GM12878 (cell line): ENCODE results near the gene STK10. TPM values are rescaled to one million over a fixed set of nuclear protein-coding genes. Genes with fewer than 3 reads are reported as not detected.

Source experiments
- CREB1 ChIP-seq: IDR thresholded peaks from 2 replicates; pipeline ENCODE4 v1.6.1; 2012; ENCODE audit warnings: low read depth, mild to moderate bottlenecking, inconsistent platforms
- GABPA ChIP-seq: IDR thresholded peaks from 2 replicates; pipeline ENCODE4 v1.6.1; 2014; ENCODE audit warnings: antibody characterized with exemption, low read depth, mild to moderate bottlenecking, inconsistent platforms
- KDM1A ChIP-seq: fragments of 200-600 bp; sonication (generic); IDR thresholded peaks from 2 replicates; pipeline ENCODE4 v1.6.1; 2016; ENCODE audit warnings: borderline replicate concordance
- MTA3 ChIP-seq: IDR thresholded peaks from 2 replicates; pipeline ENCODE4 v1.6.1; 2012; ENCODE audit warnings: low read length, inconsistent platforms, borderline replicate concordance
- MYC ChIP-seq: IDR thresholded peaks from 2 replicates; pipeline ENCODE4 v1.6.1; 2011; ENCODE audit warnings: mild to moderate bottlenecking, low read length, moderate library complexity, inconsistent platforms; ENCODE audit not compliant: insufficient read depth, insufficient replicate concordance, insufficient read length, severe bottlenecking
- PAX8 ChIP-seq: fragments of 450-650 bp; IDR thresholded peaks from 2 replicates; pipeline ENCODE4 v1.6.1; 2017; ENCODE audit warnings: mild to moderate bottlenecking, moderate library complexity
- POLR2AphosphoS2 ChIP-seq: IDR thresholded peaks from 2 replicates; pipeline ENCODE4 v1.6.1; 2011; ENCODE audit warnings: low read depth, mild to moderate bottlenecking, low read length, improper control_type of control experiment, moderate library complexity
- RAD51 ChIP-seq: fragments of 450-650 bp; IDR thresholded peaks from 2 replicates; pipeline ENCODE4 v1.6.1; 2016; ENCODE audit warnings: moderate library complexity, mild to moderate bottlenecking, inconsistent platforms
- SMAD5 ChIP-seq: IDR thresholded peaks from 2 replicates; pipeline ENCODE4 v1.6.1; 2016; ENCODE audit warnings: antibody characterized with exemption, low read depth
- SREBF1 ChIP-seq: IDR thresholded peaks from 2 replicates; pipeline ENCODE4 v1.6.1; 2012; ENCODE audit warnings: mild to moderate bottlenecking, low read length
- STAT1 ChIP-seq: fragments of 450-650 bp; conservative IDR thresholded peaks from 2 replicates; pipeline ENCODE4 v1.6.1; 2014; ENCODE audit warnings: antibody characterized with exemption, mild to moderate bottlenecking
- TCF7 ChIP-seq: IDR thresholded peaks from 2 replicates; pipeline ENCODE4 v1.6.1; 2014; ENCODE audit warnings: antibody characterized with exemption, borderline replicate concordance
- ZNF274 ChIP-seq: IDR thresholded peaks from one replicate; pipeline ENCODE4 v1.8.0; 2011; ENCODE audit not compliant: insufficient read length, insufficient read depth
- polyA plus RNA-seq, 11 experiments: library from polyadenylated mRNA; depleted of rRNA in 4 of 11; unstranded in 6 of 11; stranded (reverse) in 5 of 11; fragments of >200 nt; fragmentation: Nextera tagmentation in 4 of 11; fragmentation: Illumina TruSeq in 1 of 11; extraction: Ambion mirVana in 4 of 11; extraction: Trizol in 1 of 11; gene quantifications; 1 replicate in 1 of 11; 2 replicates in 10 of 11; pipeline versions ENCODE4 v1.2.1 to v1.2.3, GENCODE V29; 2011 to 2016; ENCODE audit warnings: inconsistent platforms in 2 of 11, missing spikeins in 2 of 11, low read depth in 1 of 11
- total RNA-seq, 4 experiments: library from RNA; depleted of rRNA in 3 of 4; stranded (reverse); fragments of >200 nt in 3 of 4; fragmentation: Illumina TruSeq in 1 of 4; extraction: Trizol in 1 of 4; gene quantifications; 2 replicates each; pipeline versions ENCODE4 v1.2.1 to v1.2.3, GENCODE V29; 2013 to 2021
- TF ChIP-seq, protein P1 (sequence below): fragments of 450-650 bp; IDR thresholded peaks from 2 replicates; pipeline ENCODE4 v1.6.1; 2017; ENCODE audit warnings: mild to moderate bottlenecking, moderate library complexity
- TF ChIP-seq, protein P2 (sequence below): fragments of 450-650 bp; IDR thresholded peaks from 2 replicates; pipeline ENCODE4 v1.6.1; 2016; ENCODE audit warnings: mild to moderate bottlenecking
- TF ChIP-seq, protein P3 (sequence below), 3 experiments: IDR thresholded peaks in 2 of 3; conservative IDR thresholded peaks in 1 of 3; 2 replicates each; pipeline ENCODE4 v1.5.1; 2011; ENCODE audit warnings: low read depth in 3 of 3, low read length in 3 of 3, mild to moderate bottlenecking in 3 of 3, control low read depth in 2 of 3, moderate library complexity in 2 of 3, inconsistent platforms in 1 of 3, mixed read lengths in 1 of 3; ENCODE audit not compliant: control insufficient read depth in 2 of 3, insufficient read depth in 1 of 3; ENCODE audit errors: extremely low read depth in 1 of 3
- TF ChIP-seq, protein P4 (sequence below): IDR thresholded peaks from 2 replicates; pipeline ENCODE4 v1.6.1; 2012; ENCODE audit warnings: improper control_type of control experiment, low read depth, low read length; ENCODE audit not compliant: insufficient replicate concordance

The STK10 gene
- total and polyA plus RNA-seq, 10 of the 15 experiments (the other 5 are each of a cell fraction or from before 2014, with no cell fraction given), result 14.2 to 96.4 (median 50.6) TPM

DNA sequence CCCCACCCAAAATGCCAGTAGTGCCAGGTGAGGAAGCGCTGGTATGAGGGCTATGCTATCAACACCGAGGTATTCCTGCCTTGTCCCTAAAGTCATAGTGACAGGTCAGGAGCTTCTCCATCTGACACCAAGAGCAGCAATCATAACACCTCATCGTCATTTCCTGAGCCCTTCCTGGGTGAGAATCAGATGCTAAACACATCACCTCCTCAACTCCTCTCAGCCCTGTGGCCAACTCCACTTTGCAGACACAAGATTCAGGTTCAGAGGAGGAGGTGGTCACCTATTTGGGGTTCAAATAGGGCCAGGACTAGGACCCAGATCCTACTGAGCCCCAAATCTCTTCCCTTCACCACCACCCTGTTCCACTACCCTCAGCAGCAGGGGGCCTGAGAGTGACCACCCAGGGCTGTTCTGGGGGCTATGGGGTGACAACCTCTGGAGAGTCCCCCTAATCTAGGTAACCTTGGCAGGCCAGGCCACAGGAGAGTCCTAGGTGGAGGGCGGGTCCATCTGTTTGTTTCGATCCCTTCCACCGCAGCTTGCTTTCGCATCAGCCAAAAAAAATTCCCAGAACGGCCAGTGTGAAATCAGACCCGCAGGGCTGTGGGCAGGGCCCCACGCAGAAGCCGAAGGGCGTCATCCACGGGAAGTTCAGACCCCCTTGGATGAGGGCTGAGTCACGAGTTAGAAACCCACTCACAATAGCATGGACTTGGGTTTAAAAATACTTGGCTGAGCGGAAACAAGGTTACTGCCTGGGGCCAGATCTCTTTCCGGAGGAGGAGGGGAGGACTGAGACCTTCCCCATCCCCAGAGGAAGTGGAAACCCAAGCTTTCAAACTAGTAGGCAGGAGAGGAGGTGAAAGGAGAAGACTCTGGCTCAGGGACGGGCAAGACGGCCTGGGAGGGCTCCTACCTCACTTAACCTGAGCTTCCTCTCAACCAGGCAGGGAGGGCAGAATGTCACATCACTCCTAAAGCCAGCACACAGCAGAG, 8.7 kb downstream of the STK10 start (continued):
- TF ChIP-seq, protein P1, sequence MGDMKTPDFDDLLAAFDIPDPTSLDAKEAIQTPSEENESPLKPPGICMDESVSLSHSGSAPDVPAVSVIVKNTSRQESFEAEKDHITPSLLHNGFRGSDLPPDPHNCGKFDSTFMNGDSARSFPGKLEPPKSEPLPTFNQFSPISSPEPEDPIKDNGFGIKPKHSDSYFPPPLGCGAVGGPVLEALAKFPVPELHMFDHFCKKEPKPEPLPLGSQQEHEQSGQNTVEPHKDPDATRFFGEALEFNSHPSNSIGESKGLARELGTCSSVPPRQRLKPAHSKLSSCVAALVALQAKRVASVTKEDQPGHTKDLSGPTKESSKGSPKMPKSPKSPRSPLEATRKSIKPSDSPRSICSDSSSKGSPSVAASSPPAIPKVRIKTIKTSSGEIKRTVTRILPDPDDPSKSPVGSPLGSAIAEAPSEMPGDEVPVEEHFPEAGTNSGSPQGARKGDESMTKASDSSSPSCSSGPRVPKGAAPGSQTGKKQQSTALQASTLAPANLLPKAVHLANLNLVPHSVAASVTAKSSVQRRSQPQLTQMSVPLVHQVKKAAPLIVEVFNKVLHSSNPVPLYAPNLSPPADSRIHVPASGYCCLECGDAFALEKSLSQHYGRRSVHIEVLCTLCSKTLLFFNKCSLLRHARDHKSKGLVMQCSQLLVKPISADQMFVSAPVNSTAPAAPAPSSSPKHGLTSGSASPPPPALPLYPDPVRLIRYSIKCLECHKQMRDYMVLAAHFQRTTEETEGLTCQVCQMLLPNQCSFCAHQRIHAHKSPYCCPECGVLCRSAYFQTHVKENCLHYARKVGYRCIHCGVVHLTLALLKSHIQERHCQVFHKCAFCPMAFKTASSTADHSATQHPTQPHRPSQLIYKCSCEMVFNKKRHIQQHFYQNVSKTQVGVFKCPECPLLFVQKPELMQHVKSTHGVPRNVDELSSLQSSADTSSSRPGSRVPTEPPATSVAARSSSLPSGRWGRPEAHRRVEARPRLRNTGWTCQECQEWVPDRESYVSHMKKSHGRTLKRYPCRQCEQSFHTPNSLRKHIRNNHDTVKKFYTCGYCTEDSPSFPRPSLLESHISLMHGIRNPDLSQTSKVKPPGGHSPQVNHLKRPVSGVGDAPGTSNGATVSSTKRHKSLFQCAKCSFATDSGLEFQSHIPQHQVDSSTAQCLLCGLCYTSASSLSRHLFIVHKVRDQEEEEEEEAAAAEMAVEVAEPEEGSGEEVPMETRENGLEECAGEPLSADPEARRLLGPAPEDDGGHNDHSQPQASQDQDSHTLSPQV, result no peak
- TF ChIP-seq TCF7 (no peak), CREB1 (no peak), RAD51 (no peak), SMAD5 (no peak), KDM1A (no peak), GABPA (no peak), STAT1 (no peak), MTA3 (no peak), MYC (no peak), PAX8 (no peak), POLR2AphosphoS2 (no peak), SREBF1 (no peak), ZNF274 (no peak)
- TF ChIP-seq, protein P2, sequence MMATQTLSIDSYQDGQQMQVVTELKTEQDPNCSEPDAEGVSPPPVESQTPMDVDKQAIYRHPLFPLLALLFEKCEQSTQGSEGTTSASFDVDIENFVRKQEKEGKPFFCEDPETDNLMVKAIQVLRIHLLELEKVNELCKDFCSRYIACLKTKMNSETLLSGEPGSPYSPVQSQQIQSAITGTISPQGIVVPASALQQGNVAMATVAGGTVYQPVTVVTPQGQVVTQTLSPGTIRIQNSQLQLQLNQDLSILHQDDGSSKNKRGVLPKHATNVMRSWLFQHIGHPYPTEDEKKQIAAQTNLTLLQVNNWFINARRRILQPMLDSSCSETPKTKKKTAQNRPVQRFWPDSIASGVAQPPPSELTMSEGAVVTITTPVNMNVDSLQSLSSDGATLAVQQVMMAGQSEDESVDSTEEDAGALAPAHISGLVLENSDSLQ, result no peak
- TF ChIP-seq, protein P3, sequence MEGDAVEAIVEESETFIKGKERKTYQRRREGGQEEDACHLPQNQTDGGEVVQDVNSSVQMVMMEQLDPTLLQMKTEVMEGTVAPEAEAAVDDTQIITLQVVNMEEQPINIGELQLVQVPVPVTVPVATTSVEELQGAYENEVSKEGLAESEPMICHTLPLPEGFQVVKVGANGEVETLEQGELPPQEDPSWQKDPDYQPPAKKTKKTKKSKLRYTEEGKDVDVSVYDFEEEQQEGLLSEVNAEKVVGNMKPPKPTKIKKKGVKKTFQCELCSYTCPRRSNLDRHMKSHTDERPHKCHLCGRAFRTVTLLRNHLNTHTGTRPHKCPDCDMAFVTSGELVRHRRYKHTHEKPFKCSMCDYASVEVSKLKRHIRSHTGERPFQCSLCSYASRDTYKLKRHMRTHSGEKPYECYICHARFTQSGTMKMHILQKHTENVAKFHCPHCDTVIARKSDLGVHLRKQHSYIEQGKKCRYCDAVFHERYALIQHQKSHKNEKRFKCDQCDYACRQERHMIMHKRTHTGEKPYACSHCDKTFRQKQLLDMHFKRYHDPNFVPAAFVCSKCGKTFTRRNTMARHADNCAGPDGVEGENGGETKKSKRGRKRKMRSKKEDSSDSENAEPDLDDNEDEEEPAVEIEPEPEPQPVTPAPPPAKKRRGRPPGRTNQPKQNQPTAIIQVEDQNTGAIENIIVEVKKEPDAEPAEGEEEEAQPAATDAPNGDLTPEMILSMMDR (IDR thresholded peaks at IDR 0.05 in 2 of 3, conservative IDR thresholded peaks at IDR 0.05 in 1 of 3; ENCODE audit: control insufficient read depth in 2 of 3, extremely low read depth in 1 of 3, insufficient read depth in 1 of 3, low read depth in 3 of 3, low read length in 3 of 3), result no peak
- TF ChIP-seq, protein P4, sequence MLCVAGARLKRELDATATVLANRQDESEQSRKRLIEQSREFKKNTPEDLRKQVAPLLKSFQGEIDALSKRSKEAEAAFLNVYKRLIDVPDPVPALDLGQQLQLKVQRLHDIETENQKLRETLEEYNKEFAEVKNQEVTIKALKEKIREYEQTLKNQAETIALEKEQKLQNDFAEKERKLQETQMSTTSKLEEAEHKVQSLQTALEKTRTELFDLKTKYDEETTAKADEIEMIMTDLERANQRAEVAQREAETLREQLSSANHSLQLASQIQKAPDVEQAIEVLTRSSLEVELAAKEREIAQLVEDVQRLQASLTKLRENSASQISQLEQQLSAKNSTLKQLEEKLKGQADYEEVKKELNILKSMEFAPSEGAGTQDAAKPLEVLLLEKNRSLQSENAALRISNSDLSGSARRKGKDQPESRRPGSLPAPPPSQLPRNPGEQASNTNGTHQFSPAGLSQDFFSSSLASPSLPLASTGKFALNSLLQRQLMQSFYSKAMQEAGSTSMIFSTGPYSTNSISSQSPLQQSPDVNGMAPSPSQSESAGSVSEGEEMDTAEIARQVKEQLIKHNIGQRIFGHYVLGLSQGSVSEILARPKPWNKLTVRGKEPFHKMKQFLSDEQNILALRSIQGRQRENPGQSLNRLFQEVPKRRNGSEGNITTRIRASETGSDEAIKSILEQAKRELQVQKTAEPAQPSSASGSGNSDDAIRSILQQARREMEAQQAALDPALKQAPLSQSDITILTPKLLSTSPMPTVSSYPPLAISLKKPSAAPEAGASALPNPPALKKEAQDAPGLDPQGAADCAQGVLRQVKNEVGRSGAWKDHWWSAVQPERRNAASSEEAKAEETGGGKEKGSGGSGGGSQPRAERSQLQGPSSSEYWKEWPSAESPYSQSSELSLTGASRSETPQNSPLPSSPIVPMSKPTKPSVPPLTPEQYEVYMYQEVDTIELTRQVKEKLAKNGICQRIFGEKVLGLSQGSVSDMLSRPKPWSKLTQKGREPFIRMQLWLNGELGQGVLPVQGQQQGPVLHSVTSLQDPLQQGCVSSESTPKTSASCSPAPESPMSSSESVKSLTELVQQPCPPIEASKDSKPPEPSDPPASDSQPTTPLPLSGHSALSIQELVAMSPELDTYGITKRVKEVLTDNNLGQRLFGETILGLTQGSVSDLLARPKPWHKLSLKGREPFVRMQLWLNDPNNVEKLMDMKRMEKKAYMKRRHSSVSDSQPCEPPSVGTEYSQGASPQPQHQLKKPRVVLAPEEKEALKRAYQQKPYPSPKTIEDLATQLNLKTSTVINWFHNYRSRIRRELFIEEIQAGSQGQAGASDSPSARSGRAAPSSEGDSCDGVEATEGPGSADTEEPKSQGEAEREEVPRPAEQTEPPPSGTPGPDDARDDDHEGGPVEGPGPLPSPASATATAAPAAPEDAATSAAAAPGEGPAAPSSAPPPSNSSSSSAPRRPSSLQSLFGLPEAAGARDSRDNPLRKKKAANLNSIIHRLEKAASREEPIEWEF, result no peak
